Colonic mucosa (tissue), 4 donors: ENCODE data around the gene RANBP17. TPM values are rescaled to one million over a fixed set of nuclear protein-coding genes. Genes with fewer than 3 reads are reported as not detected.

Experiments
- DNase-seq: peaks from one replicate; pipeline ENCODE4 v3.0.0-alpha.2; 2020
- H3K27ac ChIP-seq: fragments of 200-600 bp; one replicate; pipeline ENCODE4 v1.8.0; 2021
- H3K27me3 ChIP-seq: fragments of 200-600 bp; one replicate; pipeline ENCODE4 v1.8.0; 2021
- H3K36me3 ChIP-seq: fragments of 200-600 bp; one replicate; pipeline ENCODE4 v1.8.0; 2021
- H3K4me1 ChIP-seq: fragments of 200-600 bp; one replicate; pipeline ENCODE4 v1.8.0; 2021; ENCODE audit warnings: mild to moderate bottlenecking
- H3K4me3 ChIP-seq: fragments of 200-600 bp; one replicate; pipeline ENCODE4 v1.8.0; 2021
- H3K9ac ChIP-seq, 2 donors: one replicate each; pipeline ENCODE4 v1.7.0; 2013; ENCODE audit warnings: control low read depth in 2 of 2, low read depth in 2 of 2, low read length in 2 of 2
- H3K9me3 ChIP-seq: fragments of 200-600 bp; one replicate; pipeline ENCODE4 v1.8.0; 2021
- CTCF ChIP-seq: fragments of 200-600 bp; IDR thresholded peaks from one replicate; pipeline ENCODE4 v1.8.0; 2022; ENCODE audit warnings: antibody characterized with exemption, mild to moderate bottlenecking
- intact Hi-C: fragments of 100-400 bp; cut with DNase I; formaldehyde crosslinking; loops from one replicate; pipeline ENCODE4 v1.14.1; 2022
- total RNA-seq, 2 donors: library from RNA; stranded (reverse); fragmentation: NEBNext Ultra II Directional in 1 of 2; extraction: Animal tissue kit (Norgen Biotek cat#: 25700) in 1 of 2; gene quantifications; one replicate each; pipeline ENCODE4 v1.2.1, GENCODE V29; 2021
- donor health status: healthy.
- donor health status: DM: no; HTN: no; CAD: no.
- donor health status: DM: no; HTN: no; CAD: no.

Gene RANBP17
- 1 to 10 TPM; 7.9 to 9.4 TPM for total RNA-seq

GRCh38 chr5:170861917-170862766, at the start of gene RANBP17:
TSS of gene RANBP17 (plus strand) at chr5:170862018.
- H3K27me3 ChIP-seq = no peaks in the 10 kb centered on the region
- H3K9me3 ChIP-seq = no peaks in the 10 kb centered on the region
- H3K27ac ChIP-seq = no peak within 1 kb of the TSS
- H3K4me3 ChIP-seq = peak within 1 kb of the TSS; percentile 74
- H3K36me3 ChIP-seq = no peaks in the 10 kb centered on the region
- intact Hi-C loops = no loop called here
- H3K4me1 ChIP-seq = no peaks in the 10 kb centered on the region
- TF ChIP-seq CTCF = no peak
- peak within 1 kb of the TSS; percentile 55 to 60 for H3K9ac ChIP-seq
- DNase-seq = peak; percentile 29

- no peaks in the 10 kb centered on the region for H3K36me3 ChIP-seq
- no peak overlapping the region for H3K9ac ChIP-seq
- no peaks in the 10 kb centered on the region for H3K27me3 ChIP-seq
- no peak overlapping the region for H3K27ac ChIP-seq
- H3K4me1 ChIP-seq = no peaks in the 10 kb centered on the region
- H3K9me3 ChIP-seq = no peaks in the 10 kb centered on the region
- H3K4me3 ChIP-seq = no peak overlapping the region
- TF ChIP-seq CTCF = no peak
- DNase-seq = no peak
- intact Hi-C loops = no loop called here
Observed at GRCh38 chr5:170813231-170813630, 48.6 kb upstream of the RANBP17 start.

GRCh38 chr5:170817195-170817594, 44.6 kb upstream of the RANBP17 start:
- intact Hi-C loops = no loop called here
- no peaks in the 10 kb centered on the region for H3K9me3 ChIP-seq
- TF ChIP-seq CTCF = no peak

GRCh38 chr5:170818232-170818631, 43.6 kb upstream of the RANBP17 start:
- TF ChIP-seq CTCF = no peak
- no peak overlapping the region for H3K27ac ChIP-seq
- H3K4me3 ChIP-seq = no peak overlapping the region
- DNase-seq = no peak
- H3K9me3 ChIP-seq = no peaks in the 10 kb centered on the region
- no peaks in the 10 kb centered on the region for H3K36me3 ChIP-seq
- no peaks in the 10 kb centered on the region for H3K27me3 ChIP-seq
- intact Hi-C loops = no loop called here
- no peaks in the 10 kb centered on the region for H3K4me1 ChIP-seq
- no peak overlapping the region for H3K9ac ChIP-seq

More at GRCh38 chr5:170817195-170817594, 44.6 kb upstream of the RANBP17 start:
- H3K27ac ChIP-seq = no peak overlapping the region
- H3K9ac ChIP-seq = no peak overlapping the region
- DNase-seq = no peak
- no peaks in the 10 kb centered on the region for H3K27me3 ChIP-seq
- H3K36me3 ChIP-seq = no peaks in the 10 kb centered on the region
- H3K4me3 ChIP-seq = no peak overlapping the region
- no peaks in the 10 kb centered on the region for H3K4me1 ChIP-seq

GRCh38 chr5:170819824-170820223, 42.0 kb upstream of the RANBP17 start:
- Histone ChIP-seq H3K4me1 (no peaks in the 10 kb centered on the region), H3K4me3 (no peak overlapping the region), H3K9me3 (no peaks in the 10 kb centered on the region), H3K36me3 (no peaks in the 10 kb centered on the region), H3K9ac (no peak overlapping the region), H3K27me3 (no peaks in the 10 kb centered on the region), H3K27ac (no peak overlapping the region)
- no peak for DNase-seq
- intact Hi-C loops = no loop called here
- TF ChIP-seq CTCF = no peak
